Prostate gland (tissue), 2 donors: ENCODE results near the gene USP35. TPM values are rescaled to one million over a fixed set of nuclear protein-coding genes. Genes with fewer than 3 reads are reported as not detected.

Experiments used
- DNase-seq: peaks from one replicate; pipeline ENCODE4 v3.0.0-alpha.2; 2019; ENCODE audit warnings: low spot score
- H3K27ac ChIP-seq, 2 donors: fragments of 200-600 bp; sonication (generic); 2 replicates each; pipeline ENCODE4 v1.5.1; 2017 to 2019
- H3K27me3 ChIP-seq: fragments of 200-600 bp; sonication (generic); replicated peaks from 2 replicates; pipeline ENCODE4 v1.5.1; 2019; ENCODE audit not compliant: insufficient read depth
- H3K36me3 ChIP-seq, 2 donors: fragments of 200-600 bp; sonication (generic); 1 replicate in 1 of 2; 2 replicates in 1 of 2; pipeline versions ENCODE4 v1.5.1 to v1.8.1; 2017 to 2019
- H3K4me1 ChIP-seq: fragments of 200-600 bp; sonication (generic); replicated peaks from 2 replicates; pipeline ENCODE4 v1.5.1; 2019
- H3K4me3 ChIP-seq, 2 donors: fragments of 200-600 bp; sonication (generic); 2 replicates each; pipeline ENCODE4 v1.5.1; 2017 to 2019
- H3K9me3 ChIP-seq: fragments of 200-600 bp; sonication (generic); 2 replicates; pipeline ENCODE4 v1.5.1; 2017
- CTCF ChIP-seq, 4 experiments: fragments of 200-600 bp in 2 of 4; fragments of 450-650 bp in 2 of 4; sonication (generic) in 2 of 4; IDR thresholded peaks; 1 replicate in 3 of 4; 2 replicates in 1 of 4; pipeline ENCODE4 v1.5.1; 2016 to 2019; ENCODE audit warnings: antibody characterized with exemption in 4 of 4, mild to moderate bottlenecking in 2 of 4, moderate library complexity in 2 of 4
- POLR2A ChIP-seq: fragments of 450-650 bp; IDR thresholded peaks from one replicate; pipeline ENCODE4 v1.6.1; 2016; ENCODE audit warnings: antibody characterized with exemption, mild to moderate bottlenecking
- POLR2AphosphoS5 ChIP-seq: sonication (generic); formaldehyde crosslinking; IDR thresholded peaks from one replicate; pipeline ENCODE4 v1.6.1; 2017; ENCODE audit warnings: antibody characterized with exemption
- WGBS: methylation state at CpG from one replicate; pipeline ENCODE4 v1.1.5; 2018; 5-methylcytosine and 5-hydroxymethylcytosine counted together
- intact Hi-C: fragments of 100-400 bp; cut with DNase I; formaldehyde crosslinking; loops from one replicate; pipeline ENCODE4 v1.14.2; 2022
- total RNA-seq, 2 donors: library from RNA; depleted of rRNA; stranded (reverse); fragments of >200 nt; gene quantifications; one replicate each; pipeline ENCODE4 v1.1.0, GENCODE V29; 2016

Gene USP35
- total RNA-seq, 2 donors from 2014 or later, result 3.4 to 13.6 TPM

- H3K4me1 ChIP-seq, result no peaks in the 10 kb centered on the region
- intact Hi-C loops, result no loop called here
- no peak overlapping the region for H3K4me3 ChIP-seq
- no peak for DNase-seq
- H3K9me3 ChIP-seq, result no peaks in the 10 kb centered on the region
- WGBS, result 97% methylated on average over 1 of the region's 1 CpG
- H3K36me3 ChIP-seq, result no peaks in the 10 kb centered on the region
- no peak overlapping the region for H3K27ac ChIP-seq
- TF ChIP-seq CTCF (IDR thresholded peaks at IDR 0.05), result no peak
- no peak for TF ChIP-seq POLR2A
- no peak for TF ChIP-seq POLR2AphosphoS5
- H3K27me3 ChIP-seq, result no peaks in the 10 kb centered on the region
Measured at GRCh38 chr11:78145511-78146025, 43.2 kb upstream of the USP35 start.

GRCh38 chr11:78147807-78148206, 40.9 kb upstream of the USP35 start:
- TF ChIP-seq CTCF (IDR thresholded peaks at IDR 0.05), result no peak
- TF ChIP-seq POLR2AphosphoS5, result no peak
- Histone ChIP-seq H3K4me3 (no peak overlapping the region), H3K9me3 (no peaks in the 10 kb centered on the region), H3K27me3 (no peaks in the 10 kb centered on the region), H3K27ac (no peak overlapping the region), H3K36me3 (no peaks in the 10 kb centered on the region), H3K4me1 (no peaks in the 10 kb centered on the region)
- 65% methylated on average over 2 of the region's 2 CpGs for WGBS
- DNase-seq, result no peak
- intact Hi-C loops, result no loop called here

GRCh38 chr11:78149646-78150045, 39.1 kb upstream of the USP35 start:
- intact Hi-C loops, result loop anchor here (5.0 kb wide), 1 partner anchor 273 kb away; no protein-coding TSS in a partner anchor

GRCh38 chr11:78150346-78150745, 38.4 kb upstream of the USP35 start:
- WGBS, result 83% methylated on average over 4 of the region's 4 CpGs
- H3K4me3 ChIP-seq, result no peak overlapping the region

More at GRCh38 chr11:78149646-78150045, 39.1 kb upstream of the USP35 start:
- H3K36me3 ChIP-seq, result no peaks in the 10 kb centered on the region
- no peaks in the 10 kb centered on the region for H3K9me3 ChIP-seq
- no peak for DNase-seq
- no peaks in the 10 kb centered on the region for H3K27me3 ChIP-seq
- whole genome bisulfite sequencing, result 37% methylated on average over 1 of the region's 1 CpG
- no peak overlapping the region for H3K4me3 ChIP-seq
- H3K27ac ChIP-seq, result no peak overlapping the region
- H3K4me1 ChIP-seq, result no peaks in the 10 kb centered on the region
- TF ChIP-seq CTCF (IDR thresholded peaks at IDR 0.05) (peak in 1 of 4 experiments; percentile 17), POLR2AphosphoS5 (no peak)

More at GRCh38 chr11:78150346-78150745, 38.4 kb upstream of the USP35 start:
- TF ChIP-seq POLR2A (no peak), POLR2AphosphoS5 (no peak), CTCF (IDR thresholded peaks at IDR 0.05) (no peak)
- Histone ChIP-seq H3K9me3 (no peaks in the 10 kb centered on the region), H3K4me1 (no peaks in the 10 kb centered on the region), H3K27me3 (no peaks in the 10 kb centered on the region), H3K27ac (no peak overlapping the region), H3K36me3 (no peaks in the 10 kb centered on the region)
- intact Hi-C loops, result loop anchor here (5.0 kb wide), 1 partner anchor 272 kb away; no protein-coding TSS in a partner anchor
- DNase-seq, result no peak
